H1 (cell line): ENCODE data around the gene MT1B.

Experiments used
- CTCF ChIP-seq, 3 experiments: IDR thresholded peaks; 1 replicate in 2 of 3; 2 replicates in 1 of 3; pipeline versions ENCODE4 v1.5.1 to v1.6.1; 2011; ENCODE audit warnings: low read length in 3 of 3, mild to moderate bottlenecking in 3 of 3, inconsistent platforms in 2 of 3, low read depth in 1 of 3, moderate library complexity in 1 of 3; ENCODE audit not compliant: insufficient read depth in 1 of 3; ENCODE audit errors: control extremely low read depth in 1 of 3
- EP300 ChIP-seq, 2 experiments: IDR thresholded peaks; 1 replicate in 1 of 2; 2 replicates in 1 of 2; pipeline ENCODE4 v1.6.1; 2011 to 2012; ENCODE audit warnings: low read depth in 2 of 2, low read length in 2 of 2, mild to moderate bottlenecking in 2 of 2, borderline replicate concordance in 1 of 2, inconsistent platforms in 1 of 2, moderate library complexity in 1 of 2
- EZH2 ChIP-seq: fragments of 200-600 bp; sonication (generic); IDR thresholded peaks from 2 replicates; pipeline ENCODE4 v1.7.1; 2012; ENCODE audit warnings: low read depth, mild to moderate bottlenecking, moderate library complexity, low read length, inconsistent platforms; ENCODE audit not compliant: severe bottlenecking
- MAX ChIP-seq: IDR thresholded peaks from 2 replicates; pipeline ENCODE4 v1.6.1; 2012; ENCODE audit warnings: inconsistent platforms
- RFX5 ChIP-seq: IDR thresholded peaks from 2 replicates; pipeline ENCODE4 v1.6.1; 2011; ENCODE audit warnings: low read depth, low read length, improper control_type of control experiment, borderline replicate concordance
- SUZ12 ChIP-seq: fragments of 200-600 bp; sonication (generic); IDR thresholded peaks from 2 replicates; pipeline ENCODE4 v1.6.1; 2012; ENCODE audit warnings: mild to moderate bottlenecking, inconsistent platforms, low read length, moderate library complexity, mixed read lengths
- YY1 ChIP-seq: IDR thresholded peaks from 2 replicates; pipeline ENCODE4 v1.6.1; 2011; ENCODE audit warnings: low read depth, mild to moderate bottlenecking, low read length

- TF ChIP-seq SUZ12 (no peak), CTCF (IDR thresholded peaks at IDR 0.05; ENCODE audit: control extremely low read depth in 1 of 3, insufficient read depth in 1 of 3, low read depth in 1 of 3, low read length in 3 of 3) (no peak), RFX5 (no peak), YY1 (no peak), EZH2 (no peak), EP300 (IDR thresholded peaks at IDR 0.05; ENCODE audit: borderline replicate concordance in 1 of 2, low read depth in 2 of 2, low read length in 2 of 2) (no peak), MAX (no peak)
Measured at GRCh38 chr16:56689171-56689570, 37.5 kb downstream of the MT1B start.
